Liver (tissue), 9 donors: Measurements from ENCODE around the gene ZDHHC14. TPM values are rescaled to one million over a fixed set of nuclear protein-coding genes. Genes with fewer than 3 reads are reported as not detected.

Source experiments
- DNase-seq: peaks from one replicate; pipeline ENCODE4 v3.0.0-alpha.2; 2017; ENCODE audit warnings: low spot score
- H3K27ac ChIP-seq, 2 donors: one replicate each; pipeline ENCODE4 v1.7.0; 2013; ENCODE audit warnings: inconsistent platforms in 2 of 2, low read length in 2 of 2, control low read depth in 1 of 2, low read depth in 1 of 2, mild to moderate bottlenecking in 1 of 2
- H3K27me3 ChIP-seq, 4 donors: one replicate each; pipeline versions ENCODE4 v1.6.1 to v1.7.0; 2013; ENCODE audit warnings: low read length in 3 of 4, inconsistent platforms in 1 of 4, mild to moderate bottlenecking in 1 of 4, moderate library complexity in 1 of 4; ENCODE audit not compliant: control insufficient read depth in 4 of 4, insufficient read depth in 4 of 4
- H3K36me3 ChIP-seq, 4 donors: one replicate each; pipeline versions ENCODE4 v1.6.1 to v1.7.0; 2013; ENCODE audit warnings: low read length in 3 of 4, mild to moderate bottlenecking in 3 of 4, low read depth in 1 of 4, moderate library complexity in 1 of 4; ENCODE audit not compliant: control insufficient read depth in 4 of 4, insufficient read depth in 3 of 4
- H3K4me1 ChIP-seq, 4 donors: one replicate each; pipeline versions ENCODE4 v1.6.1 to v1.7.0; 2013; ENCODE audit warnings: low read length in 3 of 4, mild to moderate bottlenecking in 3 of 4, moderate library complexity in 1 of 4; ENCODE audit not compliant: control insufficient read depth in 4 of 4, insufficient read depth in 4 of 4
- H3K4me3 ChIP-seq, 3 donors: one replicate each; pipeline versions ENCODE4 v1.6.1 to v1.7.0; 2013; ENCODE audit warnings: low read length in 3 of 3, control low read depth in 1 of 3, low read depth in 1 of 3, mild to moderate bottlenecking in 1 of 3
- H3K9ac ChIP-seq, 2 donors: one replicate each; pipeline ENCODE4 v1.7.0; 2013; ENCODE audit warnings: low read length in 2 of 2, mild to moderate bottlenecking in 2 of 2, moderate library complexity in 2 of 2, control low read depth in 1 of 2, low read depth in 1 of 2
- H3K9me3 ChIP-seq, 4 donors: one replicate each; pipeline versions ENCODE4 v1.6.1 to v1.7.0; 2013; ENCODE audit warnings: low read length in 3 of 4; ENCODE audit not compliant: control insufficient read depth in 4 of 4
- CTCF ChIP-seq: fragments of 150-350 bp; IDR thresholded peaks from 2 replicates; pipeline ENCODE4 v1.5.1; 2017; ENCODE audit warnings: improper control_type of control experiment, low read depth, low read length; ENCODE audit not compliant: missing input control
- EGR1 ChIP-seq, 2 donors: IDR thresholded peaks; 2 replicates each; pipeline ENCODE4 v1.6.1; 2016 to 2018; ENCODE audit warnings: antibody characterized with exemption in 2 of 2, low read depth in 2 of 2
- FOXA1 ChIP-seq: IDR thresholded peaks from 2 replicates; pipeline ENCODE4 v1.6.1; 2016; ENCODE audit warnings: antibody characterized with exemption
- HNF4G ChIP-seq: IDR thresholded peaks from 2 replicates; pipeline ENCODE4 v1.6.1; 2016; ENCODE audit warnings: antibody characterized with exemption
- JUND ChIP-seq, 2 donors: IDR thresholded peaks; 2 replicates each; pipeline ENCODE4 v1.6.1; 2016; ENCODE audit warnings: antibody characterized with exemption in 2 of 2
- NR2F2 ChIP-seq: IDR thresholded peaks from 2 replicates; pipeline ENCODE4 v1.6.1; 2016; ENCODE audit warnings: antibody characterized with exemption
- REST ChIP-seq: IDR thresholded peaks from 2 replicates; pipeline ENCODE4 v1.6.1; 2016; ENCODE audit warnings: antibody characterized with exemption, mild to moderate bottlenecking
- RXRA ChIP-seq, 2 donors: IDR thresholded peaks; 2 replicates each; pipeline ENCODE4 v1.6.1; 2017 to 2018; ENCODE audit warnings: antibody characterized with exemption in 2 of 2, mild to moderate bottlenecking in 1 of 2
- SP1 ChIP-seq: IDR thresholded peaks from 2 replicates; pipeline ENCODE4 v1.6.1; 2018; ENCODE audit warnings: antibody characterized with exemption, mild to moderate bottlenecking
- YY1 ChIP-seq: IDR thresholded peaks from 2 replicates; pipeline ENCODE4 v1.6.1; 2016; ENCODE audit warnings: antibody characterized with exemption, mild to moderate bottlenecking
- ZBTB33 ChIP-seq: IDR thresholded peaks from 2 replicates; pipeline ENCODE4 v1.6.1; 2016; ENCODE audit warnings: antibody characterized with exemption
- WGBS: extraction: QIAGEN DNeasy Blood & Tissue Kit; methylation state at CpG from one replicate; pipeline ENCODE4 v1.1.7; 2013; 5-methylcytosine and 5-hydroxymethylcytosine counted together
- polyA plus RNA-seq, 2 donors: library from polyadenylated mRNA; stranded (reverse) in 1 of 2; unstranded in 1 of 2; fragments of 200-250 nt in 1 of 2; fragments of >200 nt in 1 of 2; fragmentation: Nextera tagmentation in 1 of 2; extraction: Ambion mirVana in 1 of 2; gene quantifications; one replicate each; pipeline versions ENCODE4 v1.2.1 to v1.2.3, GENCODE V29; 2013 to 2015
- total RNA-seq, 2 donors: library from RNA; depleted of rRNA; stranded (reverse); fragments of >200 nt; gene quantifications; one replicate each; pipeline ENCODE4 v1.2.3, GENCODE V29; 2014
- donor health status: healthy.
- donor health status: healthy.
- donor health status: healthy.
- donor health status: healthy.
- donor health status: healthy.

Gene ZDHHC14
- total and polyA plus RNA-seq, 4 donors, result 4.4 to 11.7 (median 8.4) TPM

- H3K4me1 ChIP-seq, result no peaks in the 10 kb centered on the region
- H3K27ac ChIP-seq, result no peak overlapping the region
- TF ChIP-seq HNF4G, result no peak
- no peak for TF ChIP-seq NR2F2
- DNase-seq, result no peak
- H3K9ac ChIP-seq, result no peak overlapping the region
- H3K36me3 ChIP-seq, result peaks cover 0 to 33% (median 12%) of the 10 kb centered on the region in 4 donors
- H3K4me3 ChIP-seq, result no peak overlapping the region
- H3K27me3 ChIP-seq, result no peaks in the 10 kb centered on the region
- no peaks in the 10 kb centered on the region for H3K9me3 ChIP-seq
- WGBS, result 97% methylated on average over 4 of the region's 4 CpGs
Observed at GRCh38 chr6:157658301-157658700, 277.3 kb downstream of the ZDHHC14 start.

- Histone ChIP-seq H3K27me3 (no peaks in the 10 kb centered on the region), H3K9me3 (no peaks in the 10 kb centered on the region), H3K9ac (no peak overlapping the region), H3K4me1 (no peaks in the 10 kb centered on the region), H3K27ac (no peak overlapping the region), H3K4me3 (no peak overlapping the region), H3K36me3 (peaks cover 0 to 24% (median 11%) of the 10 kb centered on the region in 4 donors)
- no peak for TF ChIP-seq SP1
- no peak for TF ChIP-seq ZBTB33
- no peak for TF ChIP-seq RXRA (IDR thresholded peaks at IDR 0.05)
- no peak for TF ChIP-seq HNF4G
- no peak for TF ChIP-seq EGR1 (IDR thresholded peaks at IDR 0.05; ENCODE audit: low read depth in 2 of 2)
- no peak for TF ChIP-seq CTCF
- no peak for TF ChIP-seq YY1
- no peak for TF ChIP-seq REST
- no peak for TF ChIP-seq NR2F2
- TF ChIP-seq FOXA1, result no peak
- TF ChIP-seq JUND (IDR thresholded peaks at IDR 0.05), result no peak
- WGBS, result 72% methylated on average over 19 of the region's 19 CpGs
- no peak for DNase-seq
Observed at GRCh38 chr6:157659536-157660271, 278.7 kb downstream of the ZDHHC14 start.
